Fibroblast of mammary gland (primary cell): ENCODE data around the gene ZNF224.
A peak's percentile ranks its signal among the peaks of the same experiment; 100 is the strongest.
"Not testable (repeated sequence)": the region's sequence is repeated elsewhere in the genome, so short reads cannot be mapped to it uniquely, and the experiment has no call there.

ENCODE experiments used
- DNase-seq: peaks from one replicate; pipeline ENCODE4 v3.0.0-alpha.2; 2010; ENCODE audit warnings: low read depth
- H3K4me3 ChIP-seq: 2 replicates; pipeline ENCODE4 v1.5.1; 2011; ENCODE audit warnings: low read depth, mild to moderate bottlenecking, low read length, moderate library complexity; ENCODE audit not compliant: control insufficient read depth
- TF ChIP-seq, protein P1 (sequence below): conservative IDR thresholded peaks from 2 replicates; pipeline ENCODE4 v1.5.1; 2011; ENCODE audit warnings: low read depth, low read length, inconsistent platforms; ENCODE audit not compliant: control insufficient read depth, insufficient read depth

ZNF224 gene

DNA sequence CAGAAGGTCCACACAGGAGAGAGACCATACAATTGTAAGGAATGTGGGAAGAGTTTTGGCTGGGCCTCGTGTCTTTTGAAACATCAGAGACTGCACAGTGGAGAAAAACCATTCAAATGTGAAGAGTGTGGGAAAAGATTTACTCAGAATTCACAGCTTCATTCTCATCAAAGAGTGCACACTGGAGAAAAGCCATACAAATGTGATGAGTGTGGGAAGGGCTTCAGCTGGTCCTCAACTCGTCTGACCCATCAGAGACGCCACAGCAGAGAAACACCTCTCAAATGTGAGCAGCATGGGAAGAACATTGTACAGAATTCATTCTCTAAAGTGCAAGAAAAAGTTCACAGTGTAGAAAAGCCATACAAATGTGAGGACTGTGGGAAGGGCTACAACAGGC, 13.6 kb downstream of the ZNF224 start:
- TF ChIP-seq, protein P1, sequence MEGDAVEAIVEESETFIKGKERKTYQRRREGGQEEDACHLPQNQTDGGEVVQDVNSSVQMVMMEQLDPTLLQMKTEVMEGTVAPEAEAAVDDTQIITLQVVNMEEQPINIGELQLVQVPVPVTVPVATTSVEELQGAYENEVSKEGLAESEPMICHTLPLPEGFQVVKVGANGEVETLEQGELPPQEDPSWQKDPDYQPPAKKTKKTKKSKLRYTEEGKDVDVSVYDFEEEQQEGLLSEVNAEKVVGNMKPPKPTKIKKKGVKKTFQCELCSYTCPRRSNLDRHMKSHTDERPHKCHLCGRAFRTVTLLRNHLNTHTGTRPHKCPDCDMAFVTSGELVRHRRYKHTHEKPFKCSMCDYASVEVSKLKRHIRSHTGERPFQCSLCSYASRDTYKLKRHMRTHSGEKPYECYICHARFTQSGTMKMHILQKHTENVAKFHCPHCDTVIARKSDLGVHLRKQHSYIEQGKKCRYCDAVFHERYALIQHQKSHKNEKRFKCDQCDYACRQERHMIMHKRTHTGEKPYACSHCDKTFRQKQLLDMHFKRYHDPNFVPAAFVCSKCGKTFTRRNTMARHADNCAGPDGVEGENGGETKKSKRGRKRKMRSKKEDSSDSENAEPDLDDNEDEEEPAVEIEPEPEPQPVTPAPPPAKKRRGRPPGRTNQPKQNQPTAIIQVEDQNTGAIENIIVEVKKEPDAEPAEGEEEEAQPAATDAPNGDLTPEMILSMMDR, result no peak
- DNase-seq, result no peak
- no peak overlapping the region for H3K4me3 ChIP-seq

DNA sequence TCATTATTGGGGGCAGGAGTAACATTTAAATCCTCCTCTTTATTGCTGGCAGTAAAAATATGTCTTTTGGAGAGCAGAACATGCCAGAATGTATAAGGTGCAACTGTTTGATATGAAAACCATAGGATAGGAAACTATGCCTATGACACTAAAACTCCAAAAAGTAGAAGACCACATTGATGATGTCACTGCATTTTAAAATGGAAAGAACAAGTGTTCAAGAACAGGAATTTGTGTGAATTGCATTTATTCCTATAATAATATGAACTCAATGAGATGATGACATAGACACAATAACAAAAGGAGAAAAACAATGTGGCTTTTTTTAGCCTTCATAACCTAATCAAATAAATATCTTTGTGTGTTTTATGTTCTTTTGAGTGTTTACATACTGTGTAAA, 15.3 kb downstream of the ZNF224 start:
- no peak overlapping the region for H3K4me3 ChIP-seq
- TF ChIP-seq, protein P1, result no peak
- no peak for DNase-seq

DNA sequence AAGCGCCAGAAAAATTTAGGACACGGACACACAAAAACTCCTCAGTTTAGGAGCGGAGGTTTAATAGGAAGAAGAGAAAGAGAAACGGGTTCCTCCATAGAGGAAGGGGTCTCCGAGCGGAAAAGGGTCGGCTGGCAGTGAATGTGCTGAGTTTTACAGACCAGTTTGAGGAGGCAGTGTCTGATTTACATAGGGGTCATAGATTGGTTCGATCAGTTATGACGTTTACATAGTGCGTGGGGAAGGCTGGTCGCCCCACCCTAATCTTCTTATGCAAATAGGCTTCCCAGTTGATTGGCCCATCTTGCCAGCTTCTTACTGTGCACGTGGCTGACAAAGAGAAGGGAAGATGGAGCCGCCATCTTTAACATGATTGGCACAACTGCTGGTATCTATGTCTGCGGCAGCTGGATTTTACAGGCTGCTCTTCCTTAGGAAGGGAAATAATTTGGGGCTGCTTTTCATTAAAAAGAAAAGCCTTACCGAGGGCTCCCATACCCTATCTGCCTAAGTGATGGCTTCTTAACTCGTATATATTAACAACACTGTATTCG, 17.8 kb downstream of the ZNF224 start:
- H3K4me3 ChIP-seq, result peak overlapping the region; percentile 96
- TF ChIP-seq, protein P1, result no peak
- DNase-seq, result peak; percentile 91

DNA sequence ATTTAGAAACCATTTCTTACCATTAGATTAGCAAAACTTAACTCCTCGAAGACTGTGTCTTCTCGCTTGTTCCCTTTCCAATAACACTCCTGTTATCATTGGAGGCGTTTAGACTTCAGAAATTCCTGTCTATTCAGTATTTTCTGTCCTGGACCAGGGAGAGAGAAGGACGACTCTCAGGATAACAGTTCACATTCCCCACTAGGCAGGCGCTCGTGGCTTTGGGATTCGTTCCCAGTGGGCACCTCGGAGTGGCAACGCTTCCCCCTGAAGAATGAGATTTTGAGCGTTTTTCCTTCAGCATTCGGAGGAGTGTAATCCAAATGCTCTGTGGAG, 18.6 kb downstream of the ZNF224 start:
- H3K4me3 ChIP-seq, result peak overlapping the region; percentile 96
- TF ChIP-seq, protein P1, result no peak
- DNase-seq, result no peak

DNA sequence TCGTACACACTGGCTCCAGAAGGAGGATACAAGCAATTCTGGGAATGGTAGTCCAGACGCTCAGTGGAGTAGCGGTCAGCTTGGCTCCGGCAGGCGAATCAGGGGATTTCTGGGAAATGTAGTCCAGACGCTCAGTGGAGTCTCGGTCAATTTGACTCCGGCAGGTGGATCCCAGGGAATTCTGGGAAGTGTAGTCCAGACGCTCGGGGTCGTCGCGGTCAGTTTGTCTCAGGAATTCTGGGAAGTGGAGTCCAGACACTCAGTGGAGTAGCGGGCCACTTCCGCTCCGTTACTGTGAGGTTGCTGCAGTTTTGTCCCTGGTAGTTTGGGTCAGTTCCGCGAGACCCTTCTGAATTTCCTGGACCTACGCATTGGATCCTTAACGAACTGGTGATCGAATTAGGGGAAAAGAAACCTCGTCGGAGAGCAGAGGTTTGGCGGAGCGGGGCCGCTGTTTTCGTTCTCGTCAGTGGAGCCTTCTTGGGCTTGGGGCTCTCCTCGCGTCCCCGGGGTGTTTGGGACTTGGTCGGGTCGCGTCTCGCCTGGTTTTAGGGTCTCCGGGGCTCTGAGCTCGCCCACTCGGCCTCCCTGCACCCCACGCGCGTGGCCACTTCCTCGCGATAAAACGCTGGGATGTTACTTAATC, 19.1 kb downstream of the ZNF224 start, which contains the start of gene ZNF225:
ZNF225 (plus strand) TSS at position 262 of the 646 bp plus-strand sequence. CDS start 2,429 bp downstream, outside the sequence.
- peak; percentile 98 for DNase-seq
- TF ChIP-seq, protein P1, result no peak
- H3K4me3 ChIP-seq, result peak within 1 kb of the TSS; percentile 96

DNA sequence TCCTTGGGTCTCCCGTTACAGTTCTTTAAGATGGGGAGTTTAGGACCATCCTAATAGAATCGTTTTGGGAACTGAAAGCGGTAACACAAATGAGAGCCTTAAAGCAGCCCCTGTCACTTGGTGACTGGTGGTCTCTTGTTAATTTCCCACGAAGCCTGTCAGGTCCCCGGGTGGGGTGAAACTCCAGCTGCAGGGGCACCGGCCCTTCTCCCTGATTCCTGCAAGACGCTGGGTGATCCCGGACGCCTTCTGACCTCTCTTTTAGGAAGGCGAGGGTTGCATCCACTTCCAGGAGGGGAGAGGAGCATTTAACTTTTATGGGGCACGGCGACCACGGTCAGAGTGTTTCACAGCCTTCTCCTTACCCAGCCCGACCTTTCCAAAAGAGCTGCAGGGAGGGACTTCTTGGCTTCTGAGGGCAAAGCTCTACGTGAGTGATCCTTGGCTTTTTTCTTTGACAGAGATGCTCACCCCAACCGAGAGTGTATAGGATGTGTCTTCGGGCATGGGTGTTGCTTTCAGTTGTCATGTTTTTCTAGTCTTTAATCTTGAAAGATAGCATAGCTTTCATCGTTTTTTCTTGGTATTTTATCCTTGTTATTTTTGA, 19.7 kb downstream of the ZNF224 start:
- TF ChIP-seq, protein P1, result no peak
- DNase-seq, result no peak

DNA sequence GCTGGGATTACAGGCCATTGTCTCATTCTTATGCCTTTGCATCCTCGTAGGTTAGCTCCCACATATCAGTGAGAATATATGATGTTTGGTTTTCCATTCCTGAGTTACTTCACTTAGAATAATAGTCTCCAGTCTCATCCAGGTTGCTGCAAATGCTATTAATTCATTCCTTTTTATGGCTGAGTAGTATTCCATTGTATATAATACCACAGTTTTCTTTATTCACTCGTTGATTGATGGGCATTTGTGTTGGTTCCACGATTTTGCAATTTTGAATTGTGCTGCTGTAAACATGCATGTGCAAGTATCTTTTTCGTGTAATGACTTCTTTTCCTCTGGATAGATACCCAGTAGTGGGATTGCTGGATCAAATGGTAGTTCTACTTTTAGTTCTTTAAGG, 27.0 kb downstream of the ZNF224 start:
- not testable (repeated sequence) for H3K4me3 ChIP-seq, DNase-seq

More for the DNA sequence above, 19.7 kb downstream of the ZNF224 start:
- H3K4me3 ChIP-seq, result peak overlapping the region; percentile 96
